Uterus (tissue), 4 donors: ENCODE results near the gene ACVRL1. TPM values are rescaled to one million over a fixed set of nuclear protein-coding genes. Genes with fewer than 3 reads are reported as not detected.
"Not testable (repeated sequence)": the region's sequence is repeated elsewhere in the genome, so short reads cannot be mapped to it uniquely, and the experiment has no call there.

Source experiments
- DNase-seq, 2 donors: peaks; one replicate each; pipeline ENCODE4 v3.0.0-alpha.2; 2019 to 2020
- H3K27ac ChIP-seq, 2 donors: fragments of 200-600 bp; sonication (generic); 1 replicate in 1 of 2; 2 replicates in 1 of 2; pipeline ENCODE4 v1.5.1; 2016 to 2018
- H3K27me3 ChIP-seq, 2 donors: fragments of 200-600 bp; sonication (generic); one replicate each; pipeline ENCODE4 v1.5.1; 2018 to 2019; ENCODE audit warnings: control low read depth in 1 of 2
- H3K36me3 ChIP-seq, 2 donors: fragments of 200-600 bp; sonication (generic); one replicate each; pipeline ENCODE4 v1.5.1; 2019; ENCODE audit warnings: control low read depth in 1 of 2
- H3K4me1 ChIP-seq, 2 donors: fragments of 200-600 bp; sonication (generic); one replicate each; pipeline ENCODE4 v1.5.1; 2018 to 2019; ENCODE audit warnings: control low read depth in 1 of 2
- H3K4me3 ChIP-seq, 2 donors: fragments of 200-600 bp; sonication (generic); 1 replicate in 1 of 2; 2 replicates in 1 of 2; pipeline ENCODE4 v1.5.1; 2018 to 2019; ENCODE audit warnings: mild to moderate bottlenecking in 1 of 2
- H3K9me3 ChIP-seq, 2 donors: fragments of 200-600 bp; sonication (generic); one replicate each; pipeline ENCODE4 v1.5.1; 2019; ENCODE audit warnings: control low read depth in 1 of 2
- CTCF ChIP-seq, 4 experiments: fragments of 200-600 bp in 2 of 4; fragments of 450-650 bp in 2 of 4; sonication (generic) in 2 of 4; IDR thresholded peaks; one replicate each; pipeline ENCODE4 v1.5.1; 2016 to 2019; ENCODE audit warnings: antibody characterized with exemption in 4 of 4, mild to moderate bottlenecking in 2 of 4, moderate library complexity in 1 of 4
- POLR2A ChIP-seq, 2 donors: fragments of 450-650 bp; IDR thresholded peaks; one replicate each; pipeline ENCODE4 v1.6.1; 2016; ENCODE audit warnings: antibody characterized with exemption in 2 of 2, mild to moderate bottlenecking in 1 of 2, moderate library complexity in 1 of 2
- intact Hi-C: fragments of 100-400 bp; cut with DNase I; formaldehyde crosslinking; loops from one replicate; pipeline ENCODE4 v1.15.1; 2023; ENCODE audit warnings: low total_unique reads
- total RNA-seq, 4 donors: library from RNA; depleted of rRNA in 3 of 4; stranded (reverse); fragments of >200 nt in 3 of 4; gene quantifications; one replicate each; pipeline versions ENCODE4 v1.1.0 to v1.2.4, GENCODE V29; 2014 to 2023
- donor health status: DM: yes; HTN: yes; CAD: no.

ACVRL1 gene
- total RNA-seq, 4 donors from 2014 or later: 52.1 to 161 (median 127) TPM

- TF ChIP-seq POLR2A (IDR thresholded peaks at IDR 0.05): no peak
- TF ChIP-seq CTCF (IDR thresholded peaks at IDR 0.05): no peak
- DNase-seq: no peak
- no peaks in the 10 kb centered on the region for H3K9me3 ChIP-seq
- H3K4me1 ChIP-seq: no peaks in the 10 kb centered on the region
- intact Hi-C loops: no loop called here
- H3K36me3 ChIP-seq: no peaks in the 10 kb centered on the region
- no peak overlapping the region for H3K4me3 ChIP-seq
- no peak overlapping the region for H3K27ac ChIP-seq
- no peaks in the 10 kb centered on the region for H3K27me3 ChIP-seq
Observed at GRCh38 chr12:51883295-51883694, 24.0 kb upstream of the ACVRL1 start.

- no peaks in the 10 kb centered on the region for H3K36me3 ChIP-seq
- no peak overlapping the region for H3K4me3 ChIP-seq
- no peaks in the 10 kb centered on the region for H3K27me3 ChIP-seq
- intact Hi-C loops: no loop called here
- peak overlapping the region in 1 of 2 donors; percentile 45 for H3K27ac ChIP-seq
- DNase-seq: no peak
- no peaks in the 10 kb centered on the region for H3K9me3 ChIP-seq
- no peaks in the 10 kb centered on the region for H3K4me1 ChIP-seq
- TF ChIP-seq CTCF (IDR thresholded peaks at IDR 0.05) (no peak), POLR2A (IDR thresholded peaks at IDR 0.05) (no peak)
Observed at GRCh38 chr12:51883998-51884675, 23.2 kb upstream of the ACVRL1 start.

GRCh38 chr12:51884676-51885229 lies 22.6 kb upstream of the ACVRL1 start:
- DNase-seq: no peak
- Histone ChIP-seq H3K9me3 (no peaks in the 10 kb centered on the region), H3K36me3 (no peaks in the 10 kb centered on the region), H3K4me1 (no peaks in the 10 kb centered on the region), H3K27me3 (no peaks in the 10 kb centered on the region), H3K27ac (peak overlapping the region in 1 of 2 donors; percentile 73), H3K4me3 (no peak overlapping the region)
- intact Hi-C loops: no loop called here
- TF ChIP-seq POLR2A (IDR thresholded peaks at IDR 0.05): no peak
- TF ChIP-seq CTCF (IDR thresholded peaks at IDR 0.05): no peak

GRCh38 chr12:51885294-51886020 lies 21.8 kb upstream of the ACVRL1 start:
- not testable (repeated sequence) for H3K4me3 ChIP-seq
- H3K27ac ChIP-seq: peak overlapping the region; percentile 62 to 73

GRCh38 chr12:51886021-51886710 lies 21.1 kb upstream of the ACVRL1 start:
- Histone ChIP-seq H3K27me3 (no peaks in the 10 kb centered on the region), H3K4me1 (no peaks in the 10 kb centered on the region), H3K27ac (peak overlapping the region; percentile 68 to 73), H3K36me3 (no peaks in the 10 kb centered on the region), H3K4me3 (no peak overlapping the region), H3K9me3 (no peaks in the 10 kb centered on the region)
- intact Hi-C loops: no loop called here
- peak in 1 of 2 donors; percentile 56 for TF ChIP-seq POLR2A (IDR thresholded peaks at IDR 0.05)
- no peak for TF ChIP-seq CTCF (IDR thresholded peaks at IDR 0.05)
- DNase-seq: peak; percentile 75 to 88

More at GRCh38 chr12:51885294-51886020, 21.8 kb upstream of the ACVRL1 start:
- DNase-seq, H3K9me3 ChIP-seq, intact Hi-C loops, H3K4me1 ChIP-seq, H3K27me3 ChIP-seq, H3K36me3 ChIP-seq: not testable (repeated sequence)
